ENCODE measurements around the gene CDC14B. TPM values are rescaled to one million over a fixed set of nuclear protein-coding genes. Genes with fewer than 3 reads are reported as not detected.

CDC14B gene
- total and polyA plus RNA-seq, 4 donors, result 8.8 to 33.3 (median 11.3) TPM

GRCh38 chr9:96510258-96510657 lies 109.4 kb downstream of the CDC14B start:
- no peaks in the 10 kb centered on the region for H3K27me3 ChIP-seq (ENCODE audit: control insufficient read depth in 4 of 4, insufficient read depth in 4 of 4, low read length in 3 of 4)
- no peaks in the 10 kb centered on the region for H3K9me3 ChIP-seq (ENCODE audit: control insufficient read depth in 4 of 4, low read length in 3 of 4)
- H3K4me3 ChIP-seq (ENCODE audit: low read depth in 1 of 3, low read length in 3 of 3), result no peak overlapping the region
- H3K4me1 ChIP-seq (ENCODE audit: control insufficient read depth in 4 of 4, insufficient read depth in 4 of 4, low read length in 3 of 4), result no peaks in the 10 kb centered on the region
- WGBS, result 86% methylated on average over 4 of the region's 4 CpGs
- no peak for DNase-seq (ENCODE audit: low spot score)
- no peak overlapping the region for H3K27ac ChIP-seq (ENCODE audit: low read depth in 1 of 2, low read length in 2 of 2)
- TF ChIP-seq MAX (IDR thresholded peaks at IDR 0.05) (no peak), FOXA1 (IDR thresholded peaks at IDR 0.05) (no peak), EGR1 (IDR thresholded peaks at IDR 0.05; ENCODE audit: low read depth in 2 of 2) (no peak), REST (IDR thresholded peaks at IDR 0.05) (no peak), FOXA2 (IDR thresholded peaks at IDR 0.05) (no peak), GABPA (IDR thresholded peaks at IDR 0.05 in 1 of 2, conservative IDR thresholded peaks at IDR 0.05 in 1 of 2) (no peak), NR2F2 (IDR thresholded peaks at IDR 0.05) (no peak), RAD21 (IDR thresholded peaks at IDR 0.05) (no peak), JUND (IDR thresholded peaks at IDR 0.05) (no peak), ATF3 (IDR thresholded peaks at IDR 0.05) (no peak), RXRA (IDR thresholded peaks at IDR 0.05) (no peak), HNF4A (conservative IDR thresholded peaks at IDR 0.05) (no peak), CTCF (IDR thresholded peaks at IDR 0.05; ENCODE audit: low read depth, low read length, missing input control) (no peak), HNF4G (IDR thresholded peaks at IDR 0.05) (no peak)
- no peak overlapping the region for H3K9ac ChIP-seq (ENCODE audit: low read depth in 1 of 2, low read length in 2 of 2)
- H3K36me3 ChIP-seq (ENCODE audit: control insufficient read depth in 4 of 4, insufficient read depth in 3 of 4, low read depth in 1 of 4, low read length in 3 of 4), result peaks cover 2 to 34% (median 21%) of the 10 kb centered on the region in 4 donors

GRCh38 chr9:96509848-96510247 lies 109.8 kb downstream of the CDC14B start:
- H3K36me3 ChIP-seq (ENCODE audit: control insufficient read depth in 4 of 4, insufficient read depth in 3 of 4, low read depth in 1 of 4, low read length in 3 of 4), result peaks cover 2 to 34% (median 21%) of the 10 kb centered on the region in 4 donors
- WGBS, result 86% methylated on average over 2 of the region's 2 CpGs
- H3K27me3 ChIP-seq (ENCODE audit: control insufficient read depth in 4 of 4, insufficient read depth in 4 of 4, low read length in 3 of 4), result no peaks in the 10 kb centered on the region

More at GRCh38 chr9:96509848-96510247, 109.8 kb downstream of the CDC14B start:
- Histone ChIP-seq H3K4me1 (ENCODE audit: control insufficient read depth in 4 of 4, insufficient read depth in 4 of 4, low read length in 3 of 4) (no peaks in the 10 kb centered on the region), H3K4me3 (ENCODE audit: low read depth in 1 of 3, low read length in 3 of 3) (no peak overlapping the region), H3K27ac (ENCODE audit: low read depth in 1 of 2, low read length in 2 of 2) (no peak overlapping the region), H3K9me3 (ENCODE audit: control insufficient read depth in 4 of 4, low read length in 3 of 4) (no peaks in the 10 kb centered on the region), H3K9ac (ENCODE audit: low read depth in 1 of 2, low read length in 2 of 2) (no peak overlapping the region)
- DNase-seq (ENCODE audit: low spot score), result no peak
- no peak for TF ChIP-seq RAD21 (IDR thresholded peaks at IDR 0.05)
- no peak for TF ChIP-seq SP1 (IDR thresholded peaks at IDR 0.05)
- TF ChIP-seq JUND (IDR thresholded peaks at IDR 0.05), result no peak
- TF ChIP-seq FOXA1 (IDR thresholded peaks at IDR 0.05), result no peak

Data from liver (tissue), 9 donors.